ENCODE results near the gene CCDC102A. TPM values are rescaled to one million over a fixed set of nuclear protein-coding genes. Genes with fewer than 3 reads are reported as not detected.
A peak's percentile ranks its signal among the peaks of the same experiment; 100 is the strongest.

CCDC102A gene
- total RNA-seq, 2 donors from 2014 or later: 11.2 to 15.1 TPM

GRCh38 chr16:57525761-57526160 is 10.6 kb downstream of the CCDC102A start:
- Histone ChIP-seq H3K4me1 (peaks cover 0 to 16% of the 10 kb centered on the region in 2 donors), H3K36me3 (no peaks in the 10 kb centered on the region), H3K4me3 (no peak overlapping the region), H3K27ac (no peak overlapping the region), H3K27me3 (no peaks in the 10 kb centered on the region), H3K9me3 (no peaks in the 10 kb centered on the region)
- TF ChIP-seq CTCF (IDR thresholded peaks at IDR 0.05): no peak
- DNase-seq (ENCODE audit: low spot score): no peak

DNA sequence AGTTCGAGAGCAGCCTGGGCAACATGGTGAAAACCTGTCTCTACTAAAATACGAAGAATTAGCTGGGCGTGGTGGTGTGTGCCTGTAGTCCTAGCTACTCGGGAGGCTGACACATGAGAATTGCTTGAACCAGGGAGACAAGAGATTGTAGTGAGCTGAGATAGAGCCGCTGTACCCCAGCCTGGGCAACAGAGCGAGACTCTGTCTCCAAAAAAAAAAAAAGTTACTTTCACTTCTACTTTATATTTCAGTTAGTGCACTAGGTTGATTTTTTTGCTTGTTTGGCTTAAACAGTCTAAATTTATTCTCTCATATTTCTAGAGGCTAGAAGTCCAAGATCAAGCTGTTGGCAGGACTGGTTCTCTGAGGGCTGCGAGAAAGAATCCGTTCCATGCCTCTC is 13.4 kb downstream of the CCDC102A start:
- Histone ChIP-seq H3K4me3 (no peak overlapping the region), H3K27ac (no peak overlapping the region), H3K36me3 (peaks cover 6% of the 10 kb centered on the region), H3K27me3 (no peaks in the 10 kb centered on the region), H3K9me3 (no peaks in the 10 kb centered on the region), H3K4me1 (no peaks in the 10 kb centered on the region)
- DNase-seq (ENCODE audit: low spot score): no peak
- no peak for TF ChIP-seq CTCF (IDR thresholded peaks at IDR 0.05)

GRCh38 chr16:57519796-57520360 is 16.5 kb downstream of the CCDC102A start:
- Histone ChIP-seq H3K4me1 (peaks cover 0 to 3% of the 10 kb centered on the region in 2 donors), H3K36me3 (peaks cover 15% of the 10 kb centered on the region), H3K27me3 (no peaks in the 10 kb centered on the region), H3K9me3 (no peaks in the 10 kb centered on the region), H3K27ac (no peak overlapping the region), H3K4me3 (no peak overlapping the region)
- TF ChIP-seq CTCF (IDR thresholded peaks at IDR 0.05): peak; percentile 93 to 98
- DNase-seq (ENCODE audit: low spot score): peak; percentile 73

GRCh38 chr16:57518922-57519321 is 17.4 kb downstream of the CCDC102A start:
- TF ChIP-seq CTCF (IDR thresholded peaks at IDR 0.05): no peak
- DNase-seq (ENCODE audit: low spot score): no peak
- H3K36me3 ChIP-seq: peaks cover 17% of the 10 kb centered on the region

DNA sequence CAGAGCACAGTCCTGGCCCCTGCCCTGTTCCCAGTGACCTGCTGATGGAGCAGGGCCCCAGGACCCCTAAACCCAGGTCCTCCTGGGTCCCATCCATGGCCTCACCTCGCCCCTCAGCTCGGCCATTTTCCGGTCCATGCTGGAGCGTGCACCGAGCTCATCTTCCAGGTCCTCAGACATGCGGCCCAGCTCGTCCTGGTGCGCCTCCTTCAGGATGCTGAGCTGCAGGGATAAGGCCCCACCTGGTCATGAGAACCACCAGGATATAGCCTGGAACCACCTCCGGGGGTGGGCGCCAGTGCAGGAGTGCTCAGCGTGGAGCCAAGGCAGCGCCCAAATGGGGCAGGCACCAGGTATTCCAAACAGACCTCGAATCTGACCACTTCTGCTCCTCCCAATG is 17.9 kb downstream of the CCDC102A start:
- no peaks in the 10 kb centered on the region for H3K27me3 ChIP-seq
- DNase-seq (ENCODE audit: low spot score): no peak
- no peak overlapping the region for H3K4me3 ChIP-seq
- H3K9me3 ChIP-seq: no peaks in the 10 kb centered on the region
- no peak overlapping the region for H3K27ac ChIP-seq
- peaks cover 0 to 8% of the 10 kb centered on the region in 2 donors for H3K4me1 ChIP-seq
- TF ChIP-seq CTCF (IDR thresholded peaks at IDR 0.05): no peak
- H3K36me3 ChIP-seq: peaks cover 21% of the 10 kb centered on the region

More at GRCh38 chr16:57518922-57519321, 17.4 kb downstream of the CCDC102A start:
- Histone ChIP-seq H3K27me3 (no peaks in the 10 kb centered on the region), H3K4me3 (no peak overlapping the region), H3K27ac (no peak overlapping the region), H3K9me3 (no peaks in the 10 kb centered on the region), H3K4me1 (peaks cover 0 to 8% of the 10 kb centered on the region in 2 donors)
